DOHH2 (cell line): Measurements from ENCODE around the gene LITAF.
A peak's percentile ranks its signal among the peaks of the same experiment; 100 is the strongest.

ENCODE experiments used
- H3F3A ChIP-seq: fragments of 200-600 bp; sonication (generic), shearing (Covaris generic); 2 replicates; pipeline ENCODE4 v1.6.0; 2016; ENCODE audit warnings: antibody characterized with exemption, mild to moderate bottlenecking; ENCODE audit not compliant: control insufficient read depth, insufficient read depth
- H3K27ac ChIP-seq: fragments of 200-600 bp; sonication (generic); 2 replicates; pipeline ENCODE4 v1.5.1; 2014; ENCODE audit warnings: low read depth, mild to moderate bottlenecking, low read length, moderate library complexity
- H3K27me3 ChIP-seq: fragments of 200-600 bp; sonication (generic); 2 replicates; pipeline ENCODE4 v1.6.1; 2014; ENCODE audit warnings: mild to moderate bottlenecking, low read length, mixed read lengths; ENCODE audit not compliant: control insufficient read depth
- H3K36me3 ChIP-seq: fragments of 200-600 bp; sonication (generic); 2 replicates; pipeline ENCODE4 v1.6.1; 2014; ENCODE audit warnings: mild to moderate bottlenecking, low read length, moderate library complexity, mixed read lengths; ENCODE audit not compliant: control insufficient read depth
- H3K4me1 ChIP-seq: fragments of 200-600 bp; sonication (generic); 2 replicates; pipeline ENCODE4 v1.6.1; 2014; ENCODE audit warnings: mild to moderate bottlenecking, low read length, mixed read lengths; ENCODE audit not compliant: control insufficient read depth
- H3K4me2 ChIP-seq: fragments of 200-600 bp; sonication (generic); 2 replicates; pipeline ENCODE4 v1.6.0; 2014; ENCODE audit warnings: mild to moderate bottlenecking, low read length, moderate library complexity
- H3K4me3 ChIP-seq: fragments of 200-600 bp; sonication (generic); 2 replicates; pipeline ENCODE4 v1.5.1; 2014; ENCODE audit warnings: mild to moderate bottlenecking, low read length, mixed read lengths
- H3K79me2 ChIP-seq: fragments of 200-600 bp; sonication (generic); 2 replicates; pipeline ENCODE4 v1.6.1; 2014; ENCODE audit warnings: mild to moderate bottlenecking, low read length, mixed read lengths; ENCODE audit not compliant: control insufficient read depth
- H3K9me2 ChIP-seq: fragments of 200-600 bp; sonication (generic); replicated peaks from 2 replicates; pipeline ENCODE4 v1.6.1; 2014; ENCODE audit warnings: mild to moderate bottlenecking, low read length, mixed read lengths; ENCODE audit not compliant: control insufficient read depth
- H3K9me3 ChIP-seq: fragments of 200-600 bp; sonication (generic); 2 replicates; pipeline ENCODE4 v1.6.1; 2014; ENCODE audit warnings: antibody characterized with exemption, low read length, mixed read lengths; ENCODE audit not compliant: control insufficient read depth, insufficient read depth
- H4K20me1 ChIP-seq: fragments of 200-600 bp; sonication (generic); 2 replicates; pipeline ENCODE4 v1.6.0; 2014; ENCODE audit warnings: low read depth, mild to moderate bottlenecking, antibody characterized with exemption, low read length, moderate library complexity; ENCODE audit not compliant: control insufficient read depth, insufficient read depth
- EZH2phosphoT487 ChIP-seq: fragments of 200-600 bp; sonication (generic); IDR thresholded peaks from 2 replicates; pipeline ENCODE4 v1.6.1; 2017; ENCODE audit warnings: borderline replicate concordance, mild to moderate bottlenecking, antibody characterized with exemption, low read length, moderate library complexity, mixed read lengths
- TF ChIP-seq, protein P1 (sequence below): fragments of 200-600 bp; sonication (generic); IDR thresholded peaks from one replicate; pipeline ENCODE4 v1.5.1; 2014; ENCODE audit warnings: antibody characterized with exemption, mild to moderate bottlenecking, low read depth, low read length; ENCODE audit not compliant: poor library complexity, severe bottlenecking

Gene LITAF

GRCh38 chr16:11624636-11625607 lies 38.2 kb upstream of the LITAF start:
- H3K4me1 ChIP-seq, result peaks cover 99% of the 10 kb centered on the region
- H3K36me3 ChIP-seq, result peaks cover 5% of the 10 kb centered on the region; the same call in 1 of the 2 replicates
- TF ChIP-seq EZH2phosphoT487, result no peak
- TF ChIP-seq, protein P1, sequence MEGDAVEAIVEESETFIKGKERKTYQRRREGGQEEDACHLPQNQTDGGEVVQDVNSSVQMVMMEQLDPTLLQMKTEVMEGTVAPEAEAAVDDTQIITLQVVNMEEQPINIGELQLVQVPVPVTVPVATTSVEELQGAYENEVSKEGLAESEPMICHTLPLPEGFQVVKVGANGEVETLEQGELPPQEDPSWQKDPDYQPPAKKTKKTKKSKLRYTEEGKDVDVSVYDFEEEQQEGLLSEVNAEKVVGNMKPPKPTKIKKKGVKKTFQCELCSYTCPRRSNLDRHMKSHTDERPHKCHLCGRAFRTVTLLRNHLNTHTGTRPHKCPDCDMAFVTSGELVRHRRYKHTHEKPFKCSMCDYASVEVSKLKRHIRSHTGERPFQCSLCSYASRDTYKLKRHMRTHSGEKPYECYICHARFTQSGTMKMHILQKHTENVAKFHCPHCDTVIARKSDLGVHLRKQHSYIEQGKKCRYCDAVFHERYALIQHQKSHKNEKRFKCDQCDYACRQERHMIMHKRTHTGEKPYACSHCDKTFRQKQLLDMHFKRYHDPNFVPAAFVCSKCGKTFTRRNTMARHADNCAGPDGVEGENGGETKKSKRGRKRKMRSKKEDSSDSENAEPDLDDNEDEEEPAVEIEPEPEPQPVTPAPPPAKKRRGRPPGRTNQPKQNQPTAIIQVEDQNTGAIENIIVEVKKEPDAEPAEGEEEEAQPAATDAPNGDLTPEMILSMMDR, result no peak
- peak overlapping the region; percentile 85 for H3K4me2 ChIP-seq
- peaks cover 5% of the 10 kb centered on the region; the same call in 1 of the 2 replicates for H3K9me3 ChIP-seq
- peak overlapping the region; percentile 98 for H3K27ac ChIP-seq
- peaks cover 77% of the 10 kb centered on the region for H3F3A ChIP-seq
- no peaks in the 10 kb centered on the region for H3K79me2 ChIP-seq
- H3K4me3 ChIP-seq, result peak overlapping the region; percentile 45
- H3K27me3 ChIP-seq, result no peaks in the 10 kb centered on the region
- no peaks in the 10 kb centered on the region for H3K9me2 ChIP-seq
- no peaks in the 10 kb centered on the region for H4K20me1 ChIP-seq

DNA sequence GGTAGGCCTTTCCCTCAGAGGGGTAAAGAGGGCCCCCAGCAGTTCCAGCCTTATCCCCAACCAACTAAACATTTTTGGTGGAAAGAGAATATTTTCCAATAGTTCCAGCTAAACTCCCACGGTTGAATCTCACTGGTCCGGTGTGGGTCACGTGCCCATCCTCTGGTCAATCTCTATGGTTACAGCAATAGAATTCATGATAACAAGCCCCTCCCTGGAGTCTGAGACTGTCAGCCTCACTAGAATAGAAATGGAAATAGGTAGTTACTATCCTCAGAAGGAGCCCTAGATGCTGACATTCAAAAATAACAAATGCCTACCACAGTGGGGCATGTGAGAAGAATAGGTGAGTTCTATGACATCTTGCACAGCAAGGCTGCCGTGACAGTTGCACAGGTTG lies 37.5 kb upstream of the LITAF start:
- Histone ChIP-seq H3K27ac (peak overlapping the region; percentile 98), H3F3A (peaks cover 80% of the 10 kb centered on the region), H3K79me2 (no peaks in the 10 kb centered on the region), H4K20me1 (no peaks in the 10 kb centered on the region), H3K9me2 (no peaks in the 10 kb centered on the region), H3K4me3 (peak overlapping the region; percentile 45), H3K9me3 (peaks cover 5% of the 10 kb centered on the region; the same call in 1 of the 2 replicates), H3K4me2 (peak overlapping the region; percentile 85), H3K36me3 (peaks cover 5% of the 10 kb centered on the region; the same call in 1 of the 2 replicates), H3K4me1 (peaks cover 99% of the 10 kb centered on the region), H3K27me3 (no peaks in the 10 kb centered on the region)
- TF ChIP-seq EZH2phosphoT487, result no peak

- H3K4me3 ChIP-seq, result peak overlapping the region; percentile 62
- H3K4me2 ChIP-seq, result peak overlapping the region; percentile 85
- H4K20me1 ChIP-seq, result no peaks in the 10 kb centered on the region
- peaks cover 93% of the 10 kb centered on the region for H3K4me1 ChIP-seq
- TF ChIP-seq, protein P1, result no peak
- TF ChIP-seq EZH2phosphoT487, result no peak
- peaks cover 5% of the 10 kb centered on the region; the same call in 1 of the 2 replicates for H3K36me3 ChIP-seq
- H3K79me2 ChIP-seq, result no peaks in the 10 kb centered on the region
- H3K9me3 ChIP-seq, result peaks cover 5% of the 10 kb centered on the region; the same call in 1 of the 2 replicates
- H3K9me2 ChIP-seq, result no peaks in the 10 kb centered on the region
- H3K27me3 ChIP-seq, result no peaks in the 10 kb centered on the region
- H3F3A ChIP-seq, result peaks cover 69% of the 10 kb centered on the region
- peak overlapping the region; percentile 98 for H3K27ac ChIP-seq
Measured at GRCh38 chr16:11621920-11622651, 35.4 kb upstream of the LITAF start.
